IPS DF 19.7 (cell line): Measurements from ENCODE around the gene PCBP3.
A peak's percentile ranks its signal among the peaks of the same experiment; 100 is the strongest.
"Not testable (repeated sequence)": the region's sequence is repeated elsewhere in the genome, so short reads cannot be mapped to it uniquely, and the experiment has no call there.

ENCODE experiments used
- DNase-seq: peaks from one replicate; pipeline ENCODE4 v3.0.0-alpha.2; 2013; ENCODE audit warnings: low read depth, low spot score

The PCBP3 gene

DNA sequence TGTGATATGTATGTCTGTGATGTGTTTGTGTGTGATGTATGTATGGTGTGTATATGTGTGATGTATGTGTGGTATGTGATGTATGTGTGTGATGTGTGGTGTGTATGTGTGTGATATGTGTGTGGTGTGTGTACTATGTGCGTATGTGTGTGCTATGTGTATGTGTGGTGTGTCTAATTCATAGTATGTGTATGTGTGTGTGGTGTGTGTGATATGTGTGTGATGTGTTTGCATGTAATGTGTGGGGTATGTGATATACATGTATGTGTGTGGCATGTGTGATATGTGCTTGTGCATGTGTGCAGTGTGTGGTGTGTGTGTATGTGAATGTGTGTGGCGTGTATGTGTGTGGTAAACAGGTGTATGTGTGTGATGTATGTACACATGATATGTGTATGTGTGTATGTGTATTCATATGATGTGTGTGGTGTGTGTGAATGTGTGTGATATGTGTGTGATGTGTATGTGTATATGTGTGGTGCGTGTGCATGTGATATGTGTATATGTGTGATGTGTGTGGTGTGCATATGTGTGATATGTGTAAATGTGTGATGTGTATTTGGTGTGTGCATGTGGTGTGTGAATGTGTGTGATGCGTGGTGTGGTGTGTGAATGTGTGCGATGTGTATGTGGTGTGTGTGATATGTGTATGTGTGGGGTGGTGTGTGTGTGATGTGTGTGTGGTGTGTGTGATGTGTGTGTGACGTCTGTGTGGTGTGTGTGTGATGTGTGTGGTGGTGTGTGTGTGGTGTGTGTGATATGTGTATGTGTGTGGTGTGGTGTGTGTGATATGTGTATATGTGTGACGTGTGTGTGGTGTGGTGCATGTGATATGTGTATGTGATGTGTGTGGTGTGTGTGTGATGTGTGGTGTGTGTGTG is 8.0 kb upstream of the PCBP3 start:
- no peak for DNase-seq

DNA sequence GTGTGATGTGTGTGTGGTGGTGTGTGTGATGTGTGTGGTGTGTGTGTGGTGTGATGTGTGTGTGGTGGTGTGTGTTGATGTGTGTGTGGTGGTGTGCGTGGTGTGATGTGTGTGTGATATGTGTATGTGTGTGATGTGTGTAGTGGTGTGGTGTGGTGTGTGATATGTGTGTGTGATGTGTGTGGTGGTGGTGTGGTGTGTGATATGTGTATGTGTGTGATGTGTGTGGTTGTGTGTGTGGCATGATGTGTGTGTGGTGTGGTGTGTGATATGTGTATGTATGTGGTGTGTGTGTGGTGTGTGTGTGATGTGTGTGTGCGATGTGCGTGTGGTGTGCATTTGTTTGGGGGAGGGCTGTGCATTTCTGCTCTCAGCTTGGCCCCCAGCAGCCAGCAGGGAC is 7.1 kb upstream of the PCBP3 start:
- DNase-seq = no peak

DNA sequence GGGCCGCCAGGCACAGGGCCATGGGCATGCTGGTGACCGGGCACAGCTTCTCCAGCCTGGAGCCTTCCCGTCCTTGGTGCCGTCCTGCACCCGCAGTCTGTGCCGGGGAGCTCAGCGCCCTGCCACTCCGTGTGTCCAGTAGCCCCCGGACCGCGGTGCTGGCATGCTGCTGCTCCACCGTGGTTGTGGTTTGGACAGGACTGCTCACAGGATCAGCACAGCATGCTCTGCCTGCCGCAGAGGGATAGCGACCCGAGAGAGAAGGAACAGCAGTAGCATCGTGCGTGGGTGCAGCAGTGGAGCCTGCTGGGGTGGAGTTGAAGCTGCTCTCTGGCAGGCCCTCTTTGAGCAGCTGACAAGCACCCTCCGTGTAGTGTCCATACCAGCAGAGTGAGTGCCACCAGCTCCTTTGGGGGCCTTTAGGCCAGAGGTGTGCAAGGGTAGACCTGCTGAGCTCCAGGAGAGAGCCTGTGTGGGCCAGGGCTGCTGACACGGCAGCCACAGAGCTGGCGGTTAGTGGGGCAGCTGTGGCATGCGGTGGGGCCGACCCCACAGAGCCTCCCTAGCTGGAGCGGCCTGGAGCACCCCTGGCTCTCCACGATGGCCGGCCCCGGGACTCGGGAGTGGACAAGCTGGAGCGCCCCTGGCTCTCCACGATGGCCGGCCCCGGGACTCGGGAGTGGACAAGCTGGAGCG is 6.4 kb upstream of the PCBP3 start:
- DNase-seq = no peak

DNA sequence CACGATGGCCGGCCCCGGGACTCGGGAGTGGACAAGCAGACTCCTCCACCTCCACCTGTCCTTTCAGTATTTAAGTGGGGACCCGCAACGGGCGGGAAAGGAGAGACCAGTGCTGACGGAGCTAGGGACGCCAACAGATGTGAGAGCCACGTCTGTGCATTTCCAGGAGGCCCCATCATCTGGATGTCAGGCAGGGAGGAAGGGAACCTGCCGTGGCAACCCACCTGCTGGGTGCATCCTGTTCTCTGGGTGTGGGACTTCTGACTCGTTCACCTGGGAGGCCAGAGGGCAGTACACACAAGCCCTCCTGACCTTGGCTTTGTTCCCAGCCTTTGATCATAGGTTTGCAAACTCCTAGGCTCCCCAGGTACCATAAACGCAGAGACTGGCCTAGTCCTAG is 5.6 kb upstream of the PCBP3 start:
- no peak for DNase-seq

DNA sequence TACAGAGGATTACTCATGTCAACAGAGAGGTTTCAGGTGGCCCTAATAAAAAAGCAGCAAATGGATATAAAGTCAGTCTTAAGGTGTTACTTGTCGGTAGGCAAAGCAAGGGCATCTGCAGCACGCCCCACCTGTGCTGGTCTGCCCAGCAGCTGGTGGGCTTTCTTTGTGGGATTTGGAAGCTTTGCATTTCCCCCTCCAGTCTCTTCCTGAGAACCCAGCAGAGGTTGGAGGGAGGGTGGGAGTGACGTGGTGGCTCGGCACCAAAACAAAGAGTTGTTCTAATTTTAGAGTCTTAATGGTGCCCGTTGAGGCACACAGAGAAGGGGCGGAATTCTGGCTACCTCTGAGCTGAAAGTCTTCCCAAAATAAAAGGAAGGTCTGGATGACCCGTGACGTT is 4.8 kb upstream of the PCBP3 start:
- no peak for DNase-seq

DNA sequence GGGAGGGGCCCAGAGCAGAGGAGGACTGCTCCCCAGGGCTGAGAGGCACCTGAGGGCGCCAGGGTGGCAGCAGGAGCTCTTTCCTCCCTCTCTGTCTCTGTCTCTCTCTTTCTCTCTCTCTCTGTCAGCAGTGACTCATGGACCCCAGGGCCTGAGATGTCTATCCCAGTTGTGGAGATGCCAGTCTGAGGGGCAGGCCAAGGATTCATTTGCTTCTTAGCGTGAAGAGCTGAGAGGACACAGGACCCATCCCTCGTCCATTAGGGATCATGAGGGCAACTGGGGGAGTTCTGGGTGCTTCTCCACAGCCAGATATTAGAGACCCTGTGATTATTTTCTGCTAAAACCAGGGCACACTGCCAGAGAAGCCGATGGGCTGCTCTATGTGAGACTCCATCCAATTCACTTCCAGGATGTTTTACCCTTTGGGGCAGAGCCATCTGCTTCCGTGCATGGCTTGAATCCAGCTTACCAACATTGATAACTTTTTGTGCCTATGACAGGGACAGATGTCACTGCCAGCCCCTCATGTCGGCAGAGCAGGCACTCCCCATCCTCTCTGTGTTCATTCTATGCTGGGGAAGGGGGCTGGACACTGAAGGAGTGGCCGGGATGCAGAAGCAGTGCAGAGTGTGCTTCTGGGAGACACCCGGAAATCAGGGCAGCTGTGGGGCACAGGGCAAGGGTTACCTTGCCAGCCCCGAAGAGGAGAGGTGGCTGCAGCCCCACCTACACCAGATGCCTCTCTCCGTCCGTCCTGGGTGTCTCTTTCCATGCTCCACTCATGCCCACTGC is 4.1 kb upstream of the PCBP3 start:
- DNase-seq = no peak

DNA sequence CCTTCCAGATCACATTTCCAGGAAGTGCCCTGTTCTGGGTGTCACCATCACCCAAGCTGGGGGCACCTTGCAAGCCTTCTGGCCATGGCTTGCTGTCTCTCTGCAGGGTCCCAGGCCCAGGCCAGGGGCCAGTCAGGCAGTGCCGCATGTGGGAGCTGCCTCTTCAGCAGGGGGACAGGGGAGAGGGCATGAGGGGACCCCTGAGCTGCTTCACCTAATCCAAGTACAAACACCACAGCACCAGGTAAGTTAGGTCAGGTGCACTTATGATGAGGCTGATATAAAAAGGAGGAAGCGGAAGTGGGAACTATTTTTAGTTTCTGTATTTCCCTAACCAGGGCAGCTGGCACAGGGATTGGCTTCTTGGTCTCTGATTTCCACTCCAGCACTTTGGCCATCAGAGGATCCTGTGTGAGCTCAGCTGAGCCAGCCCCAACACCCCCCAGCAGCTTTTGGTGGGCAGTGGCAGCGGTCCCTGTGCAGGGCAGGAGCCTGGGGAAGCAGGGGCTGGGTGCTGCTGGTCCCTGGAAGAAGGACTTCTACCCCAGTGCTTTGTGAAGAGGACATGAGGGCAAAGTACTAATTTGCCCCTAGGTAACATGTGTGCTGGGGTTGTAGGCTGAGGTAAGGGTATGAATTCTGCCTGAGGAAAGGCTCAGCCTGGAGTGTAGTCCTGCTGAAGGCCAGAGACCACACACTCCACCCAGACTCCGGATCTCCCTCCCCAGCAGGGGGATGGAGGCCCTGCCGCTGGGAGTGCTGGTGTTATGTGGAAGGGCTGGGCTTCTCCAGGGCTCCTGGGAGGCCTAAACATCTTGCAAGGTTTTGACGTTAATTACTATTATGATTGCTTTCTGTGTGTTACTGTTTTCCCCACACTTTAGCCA is 3.3 kb upstream of the PCBP3 start:
- DNase-seq = no peak

DNA sequence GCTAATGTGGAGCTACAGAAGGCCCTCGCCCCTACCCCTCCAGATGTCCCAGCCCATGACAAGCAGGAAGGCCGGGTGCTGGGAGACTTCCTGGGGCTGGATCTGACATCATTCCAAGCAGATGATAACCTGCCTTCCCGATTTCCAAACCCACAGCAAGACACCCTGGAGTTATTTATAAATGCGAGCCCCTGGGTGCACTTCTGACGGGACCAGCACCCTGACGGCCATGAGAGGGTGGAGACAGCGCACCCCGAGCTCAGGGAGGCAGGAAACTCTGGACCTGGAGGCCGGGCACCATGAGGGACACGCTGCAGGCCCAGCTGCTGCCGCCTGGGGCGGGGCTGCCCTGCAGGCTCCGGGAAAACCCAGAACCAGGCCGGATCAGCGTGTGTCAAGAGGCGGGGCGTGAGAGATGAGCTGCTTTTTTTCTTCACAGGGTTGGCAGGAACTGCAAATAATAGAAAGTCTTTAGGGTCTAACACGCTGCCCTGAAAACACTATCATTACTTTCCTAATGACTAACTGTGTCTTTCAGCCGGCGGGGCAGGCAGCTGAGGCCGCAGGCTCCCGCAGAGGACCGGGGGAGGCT is 2.5 kb upstream of the PCBP3 start:
- peak; percentile 28 for DNase-seq

DNA sequence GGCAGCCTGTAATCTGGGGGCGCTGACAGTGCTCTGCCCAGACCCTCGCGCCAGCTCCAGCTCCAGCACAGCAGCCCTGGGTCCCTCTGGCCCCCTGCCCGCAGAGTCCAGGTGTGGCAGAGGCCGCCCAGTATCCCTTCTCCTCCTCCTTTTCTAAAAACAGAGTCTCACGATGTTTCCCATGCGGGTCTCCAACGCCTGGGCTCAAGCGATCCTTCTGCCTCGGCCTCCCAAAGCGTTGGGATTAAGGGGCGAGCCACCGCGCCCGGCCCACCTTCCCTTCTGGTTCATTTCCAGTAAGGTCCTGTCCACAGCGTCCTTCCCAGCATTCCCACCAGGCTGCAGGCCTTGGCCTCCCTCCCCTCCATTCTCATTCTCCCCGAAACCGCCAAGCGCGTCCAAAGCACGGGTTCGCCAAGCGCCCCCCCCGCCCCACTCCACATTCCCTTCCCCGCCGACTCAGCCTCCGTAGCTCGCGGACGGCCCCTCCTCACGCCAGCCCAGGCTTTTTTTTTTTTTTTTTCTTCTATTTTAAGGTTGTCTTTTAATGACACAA is 2.0 kb upstream of the PCBP3 start:
- DNase-seq = no peak

DNA sequence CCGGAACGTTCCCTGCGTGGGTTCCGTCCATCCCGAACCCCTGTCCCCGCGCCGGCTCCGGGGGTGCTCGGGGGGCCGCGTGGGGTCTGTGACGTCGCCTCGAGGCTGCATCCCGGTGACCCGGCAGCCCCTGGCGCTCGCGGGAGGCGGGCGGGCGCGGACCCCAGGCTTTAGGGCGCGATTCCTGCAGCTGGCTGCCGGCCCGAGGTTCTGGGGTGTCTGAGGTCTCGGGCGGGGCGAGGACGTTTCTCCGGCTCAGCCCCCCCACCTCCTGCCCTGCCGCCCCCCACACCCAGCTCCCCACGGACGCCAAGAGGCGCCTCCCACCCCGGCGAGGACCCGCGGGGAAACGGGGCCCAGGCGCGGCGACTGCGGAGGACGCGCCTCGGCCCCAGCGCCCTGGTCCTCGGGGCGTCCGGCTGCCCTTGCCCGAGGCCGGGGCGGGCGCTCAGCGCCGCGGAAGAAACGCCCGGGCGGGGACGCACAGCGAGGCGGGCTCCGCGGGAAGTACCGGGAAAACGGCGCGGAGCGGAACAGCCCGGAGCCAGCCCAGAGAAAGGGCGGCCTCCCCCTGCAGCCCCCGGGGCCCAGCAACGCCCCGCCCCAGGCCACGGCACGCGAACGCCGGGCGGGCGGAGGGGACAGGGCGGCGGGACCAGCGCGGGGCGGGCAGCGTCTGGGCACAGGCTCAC is 1.3 kb upstream of the PCBP3 start:
- DNase-seq = no peak

DNA sequence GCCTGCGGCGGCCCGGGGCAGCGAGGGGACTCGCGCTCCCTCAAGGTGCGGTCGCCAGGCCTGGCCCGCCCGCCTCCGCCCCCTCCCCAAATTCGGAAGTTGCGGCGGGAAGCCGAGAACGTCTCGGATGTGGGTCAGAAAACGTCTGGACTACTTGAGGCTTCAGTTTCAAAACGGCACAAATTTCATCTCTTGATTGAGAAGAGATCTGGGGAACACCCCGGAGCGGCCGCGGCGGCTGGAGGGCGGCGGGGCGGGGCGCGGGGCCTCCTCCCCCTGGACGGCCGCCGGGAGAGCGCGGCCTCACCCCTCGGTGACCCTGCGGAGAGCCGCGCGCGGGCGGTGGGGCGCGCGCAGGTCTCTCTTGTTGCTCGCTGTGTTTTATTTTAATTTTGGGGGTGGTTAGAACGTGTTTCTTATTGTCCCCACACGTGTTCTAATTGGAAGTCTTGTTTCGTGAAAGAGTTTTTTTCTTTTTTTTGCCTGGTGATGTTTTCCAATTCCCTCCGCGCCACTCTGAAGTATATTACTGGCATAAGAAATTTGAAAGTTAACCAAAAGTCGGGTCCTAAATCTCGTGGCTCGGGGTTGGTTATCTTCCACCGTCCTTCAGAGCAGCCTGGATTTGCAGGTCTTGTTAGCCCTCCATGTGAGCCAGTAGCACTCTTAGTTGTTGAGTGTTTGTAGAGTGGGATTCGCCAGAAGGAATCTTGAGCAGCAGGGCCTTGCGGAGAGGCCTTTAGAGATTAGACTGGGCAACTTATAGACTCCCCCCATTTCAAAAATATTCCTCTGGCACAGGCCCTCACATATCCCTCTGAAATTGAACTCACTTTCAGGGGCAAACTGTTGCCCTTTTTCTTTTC is 749 bp downstream of the PCBP3 start:
- DNase-seq = no peak

DNA sequence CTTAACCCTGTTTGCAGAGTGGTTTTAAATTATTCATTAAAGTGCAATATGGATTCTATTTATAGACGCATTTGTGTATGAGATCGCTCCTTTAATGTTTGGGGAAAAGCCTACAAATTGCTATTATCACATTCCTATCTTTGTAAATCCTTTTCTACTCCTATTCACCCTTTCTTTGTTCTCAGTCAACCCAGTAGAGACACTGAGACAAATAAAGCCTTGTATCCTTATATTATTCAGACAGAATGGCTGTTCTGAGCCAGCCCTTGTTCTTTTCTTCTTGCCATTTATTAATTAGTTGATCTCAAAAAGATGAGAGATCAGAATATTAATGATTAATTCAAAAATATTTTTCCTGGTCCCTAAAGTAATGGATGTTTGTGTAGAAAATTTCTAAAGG is 8.4 kb downstream of the PCBP3 start:
- no peak for DNase-seq

DNA sequence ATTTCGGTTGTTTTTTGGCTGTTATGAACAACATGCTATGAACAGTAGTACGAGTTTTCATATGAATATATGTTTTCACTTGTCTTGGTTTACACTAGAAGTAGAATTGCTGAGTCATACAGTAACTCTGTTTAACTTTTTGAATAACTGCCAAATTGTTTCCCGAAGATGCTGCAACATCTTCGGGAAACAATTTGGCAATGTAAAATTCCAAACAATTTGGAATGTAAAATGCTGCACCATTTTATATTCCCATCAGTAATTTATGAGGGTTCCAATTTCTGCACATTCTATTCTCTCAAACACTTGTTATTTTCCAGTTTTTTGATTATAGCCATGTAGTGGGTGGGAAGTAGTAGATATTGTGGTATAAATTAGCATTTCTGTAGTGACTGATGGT is 11.6 kb downstream of the PCBP3 start:
- no peak for DNase-seq

DNA sequence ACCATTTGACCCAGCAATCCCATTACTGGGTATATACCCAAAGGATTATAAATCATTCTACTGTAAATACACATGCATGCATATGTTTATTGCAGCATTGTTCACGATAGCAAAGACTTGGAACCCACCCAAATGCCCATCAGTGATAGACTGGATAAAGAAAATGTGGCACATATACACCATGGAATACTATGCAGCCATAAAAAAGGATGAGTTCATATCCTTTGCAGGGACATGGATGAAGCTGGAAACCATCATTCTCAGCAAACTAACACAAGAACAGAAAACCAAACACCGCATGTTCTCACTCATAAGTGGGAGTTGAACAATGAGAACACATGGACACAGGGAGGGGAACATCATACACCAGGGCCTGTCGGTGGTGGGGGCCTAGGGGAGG is 12.6 kb downstream of the PCBP3 start:
- not testable (repeated sequence) for DNase-seq

DNA sequence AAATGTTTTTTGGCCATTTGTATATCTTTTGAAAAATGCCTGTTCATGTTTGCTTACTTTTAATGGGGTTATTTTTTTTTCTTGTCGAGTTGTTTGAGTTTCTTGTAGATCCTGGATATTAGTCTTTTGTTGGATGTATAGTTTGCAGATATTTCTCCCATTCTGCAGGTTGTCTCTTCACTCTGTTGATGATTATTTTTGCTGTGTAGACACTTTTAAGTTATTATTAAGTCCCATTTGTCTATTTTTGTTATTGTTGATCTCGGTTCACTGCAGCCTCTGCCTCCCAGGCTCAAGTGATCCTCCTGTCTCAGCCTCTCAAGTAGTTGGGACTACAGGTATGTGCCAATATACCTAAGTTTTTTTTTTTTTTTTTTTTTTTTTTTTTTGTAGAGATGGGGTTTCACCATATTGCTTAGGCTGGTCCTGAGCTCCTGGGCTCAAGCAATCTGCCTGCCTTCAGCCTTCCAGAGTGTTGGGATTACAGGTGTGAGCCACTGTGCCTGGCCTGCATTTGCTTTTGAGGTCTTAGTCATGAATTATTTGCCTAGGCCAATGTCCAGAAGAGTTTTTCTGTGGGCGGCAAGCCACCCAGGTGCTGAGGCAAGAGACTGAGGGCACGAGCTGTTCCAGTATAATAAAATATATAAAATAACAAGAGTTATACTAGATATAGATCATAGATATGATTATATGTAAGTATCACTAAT is 18.5 kb downstream of the PCBP3 start:
- DNase-seq = not testable (repeated sequence)

DNA sequence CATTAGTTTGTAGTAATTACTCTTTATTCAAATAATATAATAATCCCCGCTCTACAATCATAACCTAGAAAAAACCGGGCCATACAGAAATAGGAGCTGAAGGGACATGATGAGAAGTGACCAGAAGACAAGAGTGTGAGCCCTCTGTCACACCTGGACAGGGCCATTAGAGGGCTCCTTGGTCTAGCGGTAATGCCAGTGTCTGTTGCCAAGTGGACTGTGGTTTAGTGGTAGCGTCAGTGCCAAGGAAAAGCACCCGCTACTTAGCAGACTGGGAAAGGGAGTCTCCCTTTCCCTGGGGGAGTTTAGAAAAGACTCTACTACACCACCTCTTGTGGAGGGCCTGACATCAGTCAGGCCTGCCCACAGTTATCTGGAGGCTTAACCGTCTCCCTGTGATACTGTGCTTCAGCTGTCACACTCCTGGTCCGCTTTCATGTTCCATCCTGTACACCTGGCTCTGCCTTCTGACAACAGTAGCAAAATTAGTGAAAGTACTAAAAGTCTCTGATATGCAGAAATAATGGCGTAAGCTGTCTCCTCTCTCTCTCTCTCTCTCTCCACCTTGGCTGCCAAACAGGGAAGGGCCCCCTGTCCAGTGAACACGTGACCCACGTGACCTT is 19.2 kb downstream of the PCBP3 start:
- DNase-seq = not testable (repeated sequence)

DNA sequence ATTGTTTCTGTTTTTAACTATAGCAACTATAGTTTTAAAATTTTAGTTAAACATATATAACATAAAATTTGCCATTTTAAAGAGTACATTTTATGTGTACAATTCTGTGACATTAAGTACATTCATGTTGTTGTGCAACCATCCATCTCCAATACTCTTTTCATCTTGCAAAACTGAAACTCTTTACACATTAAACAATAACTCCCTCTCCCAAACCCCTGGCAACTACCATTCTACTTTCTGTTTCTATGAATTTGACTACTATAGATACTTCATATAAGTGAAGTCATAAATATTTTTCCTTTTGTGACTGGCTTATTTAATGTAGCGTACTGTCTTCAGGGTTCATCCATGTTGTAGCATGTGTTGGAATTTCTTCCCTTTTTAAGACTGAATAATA is 25.9 kb downstream of the PCBP3 start:
- DNase-seq = no peak

DNA sequence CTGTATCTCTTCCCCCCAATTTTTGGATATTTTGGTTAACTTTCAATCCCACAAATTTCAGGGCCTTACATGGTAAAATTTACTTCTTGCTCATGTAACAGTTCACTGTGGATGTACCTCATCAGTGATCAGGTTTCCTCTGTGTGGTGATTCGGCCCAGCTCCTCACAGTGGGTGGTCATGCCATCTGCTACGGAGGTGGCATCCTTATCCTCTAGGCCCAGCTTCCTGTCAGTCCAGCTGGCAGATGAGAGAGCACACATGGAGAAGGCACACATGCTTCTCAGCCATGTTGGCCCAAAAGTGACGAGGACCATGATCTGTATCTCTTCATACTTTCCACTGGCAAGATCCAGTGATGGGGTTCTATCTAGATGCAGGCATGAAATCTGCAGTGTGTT is 27.2 kb downstream of the PCBP3 start:
- no peak for DNase-seq
